Colonic mucosa (tissue), 4 donors: ENCODE results near the gene PRKCH. TPM values are rescaled to one million over a fixed set of nuclear protein-coding genes. Genes with fewer than 3 reads are reported as not detected.

Source experiments
- DNase-seq: peaks from one replicate; pipeline ENCODE4 v3.0.0-alpha.2; 2020
- H3K27ac ChIP-seq: fragments of 200-600 bp; one replicate; pipeline ENCODE4 v1.8.0; 2021
- H3K27me3 ChIP-seq: fragments of 200-600 bp; one replicate; pipeline ENCODE4 v1.8.0; 2021
- H3K36me3 ChIP-seq: fragments of 200-600 bp; one replicate; pipeline ENCODE4 v1.8.0; 2021
- H3K4me1 ChIP-seq: fragments of 200-600 bp; one replicate; pipeline ENCODE4 v1.8.0; 2021; ENCODE audit warnings: mild to moderate bottlenecking
- H3K4me3 ChIP-seq: fragments of 200-600 bp; one replicate; pipeline ENCODE4 v1.8.0; 2021
- H3K9ac ChIP-seq, 2 donors: one replicate each; pipeline ENCODE4 v1.7.0; 2013; ENCODE audit warnings: control low read depth in 2 of 2, low read depth in 2 of 2, low read length in 2 of 2
- H3K9me3 ChIP-seq: fragments of 200-600 bp; one replicate; pipeline ENCODE4 v1.8.0; 2021
- CTCF ChIP-seq: fragments of 200-600 bp; IDR thresholded peaks from one replicate; pipeline ENCODE4 v1.8.0; 2022; ENCODE audit warnings: antibody characterized with exemption, mild to moderate bottlenecking
- intact Hi-C: fragments of 100-400 bp; cut with DNase I; formaldehyde crosslinking; loops from one replicate; pipeline ENCODE4 v1.14.1; 2022
- total RNA-seq, 2 donors: library from RNA; stranded (reverse); fragmentation: NEBNext Ultra II Directional in 1 of 2; extraction: Animal tissue kit (Norgen Biotek cat#: 25700) in 1 of 2; gene quantifications; one replicate each; pipeline ENCODE4 v1.2.1, GENCODE V29; 2021
- donor health status: healthy.
- donor health status: DM: no; HTN: no; CAD: no.
- donor health status: DM: no; HTN: no; CAD: no.

The PRKCH gene
- total RNA-seq, 2 donors from 2014 or later = 11.4 to 11.5 TPM

- Histone ChIP-seq H3K4me1 (no peaks in the 10 kb centered on the region), H3K27me3 (no peaks in the 10 kb centered on the region), H3K9ac (no peak overlapping the region), H3K27ac (no peak overlapping the region), H3K4me3 (no peak overlapping the region), H3K36me3 (no peaks in the 10 kb centered on the region), H3K9me3 (no peaks in the 10 kb centered on the region)
- DNase-seq = no peak
- intact Hi-C loops = no loop called here
- no peak for TF ChIP-seq CTCF
Measured at GRCh38 chr14:61443481-61443880, 122.1 kb downstream of the PRKCH start.

- TF ChIP-seq CTCF = no peak
- no peak overlapping the region for H3K27ac ChIP-seq
Measured at GRCh38 chr14:61444215-61444768, 122.9 kb downstream of the PRKCH start.

GRCh38 chr14:61451491-61451890 lies 130.1 kb downstream of the PRKCH start:
- H3K4me1 ChIP-seq = no peaks in the 10 kb centered on the region
- intact Hi-C loops = loop anchor here (5.0 kb wide), 1 partner anchor 681 kb away; no protein-coding TSS in a partner anchor
- no peak for TF ChIP-seq CTCF
- DNase-seq = no peak
- no peaks in the 10 kb centered on the region for H3K9me3 ChIP-seq
- no peak overlapping the region for H3K4me3 ChIP-seq
- no peaks in the 10 kb centered on the region for H3K36me3 ChIP-seq
- no peaks in the 10 kb centered on the region for H3K27me3 ChIP-seq
- no peak overlapping the region for H3K27ac ChIP-seq
- no peak overlapping the region for H3K9ac ChIP-seq

More at GRCh38 chr14:61444215-61444768, 122.9 kb downstream of the PRKCH start:
- no peaks in the 10 kb centered on the region for H3K9me3 ChIP-seq
- H3K27me3 ChIP-seq = no peaks in the 10 kb centered on the region
- no peaks in the 10 kb centered on the region for H3K4me1 ChIP-seq
- H3K4me3 ChIP-seq = no peak overlapping the region
- H3K36me3 ChIP-seq = no peaks in the 10 kb centered on the region
- no peak overlapping the region for H3K9ac ChIP-seq
- intact Hi-C loops = no loop called here
- peak; percentile 40 for DNase-seq

DNA sequence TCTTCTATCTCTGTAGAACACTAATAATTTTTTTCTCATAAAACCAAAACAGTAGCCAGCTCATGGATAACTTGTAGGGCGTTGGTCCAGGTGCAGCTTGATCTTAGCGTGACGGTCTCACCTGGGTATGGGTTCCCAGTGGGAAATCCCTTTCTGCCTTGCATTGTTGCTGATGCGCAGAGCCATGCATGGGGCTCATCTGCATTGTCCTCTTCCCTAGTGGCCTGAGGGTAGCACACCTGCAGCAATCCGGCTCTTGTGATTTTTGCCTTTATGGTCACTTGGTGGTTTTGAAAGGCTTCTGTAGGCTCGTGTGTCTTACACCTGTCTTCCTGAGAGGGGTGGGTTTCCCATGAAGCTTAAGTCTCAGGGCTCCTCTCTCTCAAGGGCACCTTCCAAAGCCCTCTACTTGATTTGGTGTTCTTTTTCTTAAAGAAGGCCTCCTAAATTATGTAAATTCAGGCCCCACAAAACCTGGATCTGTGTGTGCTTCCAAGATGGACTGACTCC lies 130.6 kb downstream of the PRKCH start:
- Histone ChIP-seq H3K27ac (no peak overlapping the region), H3K9me3 (no peaks in the 10 kb centered on the region), H3K4me1 (no peaks in the 10 kb centered on the region), H3K27me3 (no peaks in the 10 kb centered on the region), H3K4me3 (no peak overlapping the region), H3K9ac (no peak overlapping the region), H3K36me3 (no peaks in the 10 kb centered on the region)
- intact Hi-C loops = loop anchor here (5.0 kb wide), 1 partner anchor 680 kb away; no protein-coding TSS in a partner anchor
- TF ChIP-seq CTCF = no peak
- no peak for DNase-seq

- intact Hi-C loops = loop anchor here (5.0 kb wide), 1 partner anchor 680 kb away; no protein-coding TSS in a partner anchor
- TF ChIP-seq CTCF = no peak
- no peak overlapping the region for H3K4me3 ChIP-seq
- H3K4me1 ChIP-seq = no peaks in the 10 kb centered on the region
- H3K9me3 ChIP-seq = no peaks in the 10 kb centered on the region
- H3K27me3 ChIP-seq = no peaks in the 10 kb centered on the region
- no peaks in the 10 kb centered on the region for H3K36me3 ChIP-seq
- DNase-seq = no peak
- no peak overlapping the region for H3K9ac ChIP-seq
- H3K27ac ChIP-seq = no peak overlapping the region
Measured at GRCh38 chr14:61452452-61452851, 131.1 kb downstream of the PRKCH start.
